CD4-positive, alpha-beta T cell treated with Interleukin-17A for 1 hour (primary cell): ENCODE measurements around the gene CRTC3.
"Not testable (repeated sequence)": the region's sequence is repeated elsewhere in the genome, so short reads cannot be mapped to it uniquely, and the experiment has no call there.

ENCODE experiments used
- DNase-seq: peaks from one replicate; pipeline ENCODE4 v3.0.0-alpha.2; 2020

CRTC3 gene

GRCh38 chr15:90683371-90683770 lies 153.6 kb downstream of the CRTC3 start:
- no peak for DNase-seq

- no peak for DNase-seq
Measured at GRCh38 chr15:90683876-90684275, 154.2 kb downstream of the CRTC3 start.

- no peak for DNase-seq
Measured at GRCh38 chr15:90684281-90684680, 154.6 kb downstream of the CRTC3 start.

GRCh38 chr15:90685591-90686434 lies 156.1 kb downstream of the CRTC3 start:
- DNase-seq = no peak

GRCh38 chr15:90686435-90687218 lies 156.9 kb downstream of the CRTC3 start:
- peak; percentile 51 for DNase-seq

GRCh38 chr15:90689326-90689961 lies 159.7 kb downstream of the CRTC3 start:
- not testable (repeated sequence) for DNase-seq

GRCh38 chr15:90690585-90690984 lies 160.9 kb downstream of the CRTC3 start:
- no peak for DNase-seq

- no peak for DNase-seq
Measured at GRCh38 chr15:90691369-90691768, 161.6 kb downstream of the CRTC3 start.

GRCh38 chr15:90691982-90692773 lies 162.5 kb downstream of the CRTC3 start:
- DNase-seq = no peak
